SU-DHL-6 (cell line): ENCODE data around the gene API5.

Source experiments
- CTCF ChIP-seq: fragments of 200-600 bp; sonication (generic); IDR thresholded peaks from one replicate; pipeline ENCODE4 v1.5.1; 2017; ENCODE audit warnings: antibody characterized with exemption, mild to moderate bottlenecking, low read length, moderate library complexity; ENCODE audit not compliant: insufficient read depth, poor library complexity, severe bottlenecking
- EZH2phosphoT487 ChIP-seq: fragments of 200-600 bp; sonication (generic), shearing (Covaris generic); conservative IDR thresholded peaks from 2 replicates; pipeline ENCODE4 v1.6.1; 2018; ENCODE audit warnings: mild to moderate bottlenecking, antibody characterized with exemption, low read length, moderate library complexity, mixed read lengths

- peak; percentile 92 for TF ChIP-seq CTCF
- no peak for TF ChIP-seq EZH2phosphoT487
These were observed 29.0 kb upstream of the API5 start for GRCh38 chr11:43282607-43283440.
